ENCODE measurements around the gene SPRY4.

Gene SPRY4

DNA sequence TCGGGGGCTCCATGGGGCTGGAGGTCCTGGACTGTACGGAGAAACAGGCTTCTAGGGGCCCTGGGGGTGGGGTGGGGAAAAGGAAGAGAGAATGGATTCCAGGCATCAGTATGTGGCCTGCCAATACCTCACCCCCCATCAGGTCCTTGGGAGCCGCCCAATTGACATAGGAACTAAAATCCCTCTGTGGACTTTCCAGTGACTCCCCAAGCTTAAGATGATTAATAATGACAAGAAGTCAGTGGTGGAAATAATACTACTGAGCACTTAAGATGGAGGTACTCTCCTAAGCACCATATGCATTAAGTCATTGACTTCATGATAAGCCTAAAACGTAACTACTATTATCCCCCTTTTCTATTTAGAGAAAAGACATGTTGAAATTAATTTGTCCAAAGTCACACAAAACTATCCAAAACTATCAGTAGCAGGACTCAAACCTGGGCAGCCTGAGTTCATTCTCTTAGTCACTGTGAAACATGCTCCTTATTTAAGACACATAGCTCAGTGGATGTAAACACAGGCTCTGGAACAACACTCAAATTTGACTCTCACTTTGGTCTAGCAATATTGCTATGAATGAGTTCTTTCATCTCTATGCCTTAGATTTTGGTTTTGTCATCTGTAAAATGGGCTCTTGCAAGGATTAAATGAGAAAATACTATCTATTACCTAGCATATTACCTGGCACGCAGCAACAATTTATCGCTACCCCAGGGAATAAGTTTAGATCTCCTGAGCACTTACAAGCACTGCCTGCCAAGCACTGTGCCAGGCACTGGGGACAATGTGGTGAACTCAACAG lies 9.5 kb downstream of the SPRY4 start:
- DNase-seq (ENCODE audit: insufficient read length, low spot score): no peak
- TF ChIP-seq POLR2A (IDR thresholded peaks at IDR 0.05; ENCODE audit: low read depth, low read length): no peak
- no peak for FAIRE-seq

DNA sequence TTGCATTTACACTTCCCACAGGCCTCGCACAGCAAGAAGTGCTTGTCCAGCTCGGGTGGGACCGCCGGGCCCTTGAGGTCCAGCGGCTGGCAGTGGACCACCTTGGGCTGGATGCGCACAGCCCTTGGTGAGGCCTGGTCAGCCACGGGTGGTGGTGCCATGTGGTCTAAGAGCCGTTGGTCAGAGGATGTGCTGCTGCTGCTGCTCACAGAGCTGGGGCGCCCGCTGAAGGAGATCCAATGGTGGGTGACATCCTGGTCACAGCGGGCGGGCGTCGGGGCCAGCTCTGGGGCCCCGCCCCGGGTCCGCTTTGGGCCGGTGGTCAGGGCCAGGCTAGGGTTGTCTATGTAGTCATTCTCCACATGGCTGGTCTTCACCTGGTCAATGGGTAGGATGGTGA lies 10.2 kb downstream of the SPRY4 start:
- DNase-seq (ENCODE audit: insufficient read length, low spot score) (no peak), FAIRE-seq (no peak)
- TF ChIP-seq POLR2A (IDR thresholded peaks at IDR 0.05; ENCODE audit: low read depth, low read length): no peak

DNA sequence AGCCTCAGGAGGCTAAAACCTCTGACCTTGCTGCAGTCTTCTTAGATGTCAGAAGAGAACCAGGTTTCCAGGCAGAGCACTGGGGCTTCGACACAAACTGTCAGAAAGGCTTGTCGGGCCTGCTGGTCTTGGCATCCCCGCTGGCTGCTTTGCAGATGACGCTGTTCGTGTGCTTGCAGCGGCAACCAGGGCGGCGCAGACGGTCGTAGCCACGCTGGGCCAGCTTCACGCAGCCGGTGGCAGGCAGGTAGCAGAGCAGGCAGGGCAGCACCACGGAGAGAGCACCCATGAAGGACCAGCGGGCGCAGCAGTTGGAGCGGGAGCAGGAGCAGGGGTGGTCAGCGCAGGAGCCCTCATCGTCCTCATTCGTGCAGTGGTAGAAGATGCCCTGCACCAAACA lies 10.7 kb downstream of the SPRY4 start:
- FAIRE-seq (no peak), DNase-seq (ENCODE audit: insufficient read length, low spot score) (no peak)
- TF ChIP-seq POLR2A (IDR thresholded peaks at IDR 0.05; ENCODE audit: low read depth, low read length): no peak

DNA sequence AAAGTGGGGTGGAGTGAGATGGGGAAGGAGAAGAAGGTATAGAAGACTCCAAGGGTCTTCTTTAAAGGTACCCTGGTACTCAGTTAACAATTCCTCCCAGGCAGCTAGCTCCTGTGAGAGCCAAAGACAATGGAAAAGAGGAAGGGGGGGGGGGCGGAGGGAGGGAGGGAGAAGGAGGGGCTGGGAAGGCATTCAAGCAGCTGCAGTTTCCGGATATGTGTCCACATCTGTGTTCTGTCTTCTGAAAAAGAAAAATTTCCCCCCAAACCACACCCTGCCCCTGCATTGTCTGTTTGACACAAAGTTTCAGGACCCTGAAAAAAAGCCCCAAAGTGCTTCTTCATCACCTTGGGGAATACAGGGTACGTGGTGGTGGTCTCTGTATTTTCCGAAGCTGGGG lies 11.1 kb downstream of the SPRY4 start:
- DNase-seq (ENCODE audit: insufficient read length, low spot score) (no peak), FAIRE-seq (no peak)
- TF ChIP-seq POLR2A (IDR thresholded peaks at IDR 0.05; ENCODE audit: low read depth, low read length): no peak

DNA sequence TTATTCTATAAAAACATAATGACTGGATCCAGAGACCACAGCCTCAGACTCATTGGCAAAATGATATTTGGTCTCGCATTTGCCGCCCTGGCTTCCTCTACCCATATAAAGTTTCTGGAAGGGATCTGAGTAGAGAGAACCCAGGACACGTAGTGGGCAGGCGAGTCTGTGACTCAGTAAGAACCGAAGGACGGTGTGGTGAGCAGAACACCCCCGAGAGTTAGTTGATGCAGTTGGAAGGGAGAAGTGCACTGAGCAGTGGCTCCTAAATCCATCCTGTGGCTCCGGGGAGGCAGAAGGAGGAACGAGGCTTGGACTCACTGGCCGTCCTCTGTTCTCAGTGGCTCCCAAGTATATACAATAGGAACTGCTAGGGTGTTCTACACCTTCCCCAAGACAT lies 11.5 kb downstream of the SPRY4 start:
- DNase-seq (ENCODE audit: insufficient read length, low spot score) (no peak), FAIRE-seq (no peak)
- no peak for TF ChIP-seq POLR2A (IDR thresholded peaks at IDR 0.05; ENCODE audit: low read depth, low read length)

DNA sequence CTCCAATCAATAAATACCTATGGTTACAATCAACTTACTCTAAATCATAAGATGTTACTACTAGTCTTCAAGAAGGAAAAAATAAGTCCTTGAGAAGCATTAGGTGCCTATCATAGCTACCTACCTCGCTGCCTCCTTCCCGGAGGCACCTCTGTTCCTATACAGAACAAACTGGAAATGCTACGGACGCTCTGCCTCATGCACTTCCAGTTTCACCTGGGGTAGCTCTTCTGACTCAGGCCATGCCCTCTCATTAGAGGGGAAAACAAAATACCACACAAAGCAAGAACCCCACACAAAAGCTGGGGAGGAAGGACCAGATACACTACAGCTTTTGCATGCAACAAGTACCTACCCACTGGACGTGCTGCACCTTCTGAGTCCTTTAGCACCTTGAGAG lies 12.4 kb downstream of the SPRY4 start:
- DNase-seq (ENCODE audit: insufficient read length, low spot score) (no peak), FAIRE-seq (no peak)
- TF ChIP-seq POLR2A (IDR thresholded peaks at IDR 0.05; ENCODE audit: low read depth, low read length): no peak

DNA sequence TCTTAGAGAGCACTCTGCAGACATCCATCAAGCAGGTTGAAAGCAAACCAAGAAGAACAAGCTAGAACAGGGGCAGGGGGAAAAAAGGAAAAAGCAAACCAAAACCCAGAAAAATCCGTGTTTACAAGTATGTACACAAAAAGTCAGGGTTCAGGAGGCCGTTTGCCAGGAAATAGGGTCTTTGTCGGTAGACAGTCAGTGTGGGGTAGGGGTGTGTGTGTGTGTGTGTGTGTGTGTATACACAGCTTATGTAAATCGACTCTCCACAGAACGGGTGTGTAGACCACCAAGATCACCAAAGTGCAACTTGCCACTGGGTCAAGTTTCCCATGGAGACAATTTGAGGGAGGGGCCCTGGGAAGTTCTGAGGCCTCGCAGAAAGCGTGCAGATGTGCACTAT lies 13.1 kb downstream of the SPRY4 start:
- FAIRE-seq: no peak
- TF ChIP-seq POLR2A (IDR thresholded peaks at IDR 0.05; ENCODE audit: low read depth, low read length): no peak
- DNase-seq (ENCODE audit: insufficient read length, low spot score): no peak

DNA sequence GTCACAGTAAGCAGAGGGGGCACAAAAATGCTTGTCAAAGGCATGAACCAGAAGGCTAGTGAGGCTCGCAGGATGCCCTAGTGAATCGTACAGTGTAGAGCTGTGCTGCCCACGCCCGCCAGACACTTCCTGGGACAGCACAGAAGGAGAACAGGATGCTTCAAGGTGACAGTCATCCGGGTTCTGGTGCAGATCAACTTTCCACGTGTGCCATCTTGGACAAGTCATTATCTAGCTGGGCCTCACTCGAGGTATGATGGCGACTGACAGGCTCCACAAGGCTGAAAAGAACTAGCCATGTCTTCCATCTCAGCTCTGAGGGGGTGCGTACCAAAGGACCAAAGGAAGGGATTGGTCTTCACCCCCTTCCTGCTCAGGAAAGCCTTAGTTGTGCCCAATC lies 14.0 kb downstream of the SPRY4 start:
- no peak for DNase-seq (ENCODE audit: insufficient read length, low spot score)
- FAIRE-seq: no peak
- TF ChIP-seq POLR2A (IDR thresholded peaks at IDR 0.05; ENCODE audit: low read depth, low read length): no peak

DNA sequence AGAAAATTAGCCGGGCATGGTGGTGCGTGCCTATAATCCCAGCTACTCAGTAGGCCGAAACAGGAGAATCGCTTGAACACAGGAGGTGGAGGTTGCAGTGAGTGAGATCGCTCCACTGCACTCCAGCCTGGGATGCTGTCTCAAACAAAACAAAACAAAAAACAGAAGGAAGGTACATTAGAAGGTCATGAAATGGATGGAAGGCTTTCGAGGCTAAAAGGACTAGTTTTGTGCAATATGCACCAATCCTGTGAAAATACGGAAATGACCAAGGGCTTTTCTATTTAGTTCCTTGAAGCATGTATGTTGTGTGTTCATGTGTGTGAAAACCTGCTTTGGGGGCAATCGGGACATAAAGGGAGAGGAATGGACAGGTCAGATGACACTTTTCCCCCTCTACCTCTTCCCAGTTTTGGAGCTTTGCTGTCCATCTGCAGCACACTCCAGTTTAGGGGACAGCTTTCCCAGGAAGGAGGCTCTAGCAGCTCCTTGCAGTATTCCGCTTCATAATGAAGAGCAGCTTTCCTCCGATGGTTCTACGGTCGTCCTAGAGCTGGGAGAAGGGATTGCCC lies 15.0 kb downstream of the SPRY4 start:
- TF ChIP-seq POLR2A (IDR thresholded peaks at IDR 0.05; ENCODE audit: low read depth, low read length): no peak
- FAIRE-seq: no peak
- DNase-seq (ENCODE audit: insufficient read length, low spot score): no peak

DNA sequence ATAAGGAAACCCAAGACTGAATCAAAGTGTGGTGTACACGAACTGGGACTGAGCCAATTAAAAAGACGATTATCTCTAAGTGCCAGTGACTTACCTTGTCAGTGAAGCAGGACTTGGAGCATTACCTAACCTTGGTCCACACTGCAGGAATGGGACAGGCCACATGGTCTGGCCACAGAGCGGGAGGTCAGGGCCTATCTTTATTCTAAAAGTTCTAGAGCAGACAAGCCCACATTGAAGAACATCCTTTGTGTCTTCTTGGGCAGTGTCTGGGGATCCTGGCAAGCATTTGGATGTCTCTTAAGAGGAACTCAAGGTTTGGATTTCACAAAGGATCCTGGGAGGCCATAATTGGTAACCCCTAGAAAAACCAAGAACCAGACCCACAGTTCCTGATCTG lies 16.5 kb downstream of the SPRY4 start:
- no peak for DNase-seq (ENCODE audit: insufficient read length, low spot score)
- FAIRE-seq: no peak
- no peak for TF ChIP-seq POLR2A (IDR thresholded peaks at IDR 0.05; ENCODE audit: low read depth, low read length)

DNA sequence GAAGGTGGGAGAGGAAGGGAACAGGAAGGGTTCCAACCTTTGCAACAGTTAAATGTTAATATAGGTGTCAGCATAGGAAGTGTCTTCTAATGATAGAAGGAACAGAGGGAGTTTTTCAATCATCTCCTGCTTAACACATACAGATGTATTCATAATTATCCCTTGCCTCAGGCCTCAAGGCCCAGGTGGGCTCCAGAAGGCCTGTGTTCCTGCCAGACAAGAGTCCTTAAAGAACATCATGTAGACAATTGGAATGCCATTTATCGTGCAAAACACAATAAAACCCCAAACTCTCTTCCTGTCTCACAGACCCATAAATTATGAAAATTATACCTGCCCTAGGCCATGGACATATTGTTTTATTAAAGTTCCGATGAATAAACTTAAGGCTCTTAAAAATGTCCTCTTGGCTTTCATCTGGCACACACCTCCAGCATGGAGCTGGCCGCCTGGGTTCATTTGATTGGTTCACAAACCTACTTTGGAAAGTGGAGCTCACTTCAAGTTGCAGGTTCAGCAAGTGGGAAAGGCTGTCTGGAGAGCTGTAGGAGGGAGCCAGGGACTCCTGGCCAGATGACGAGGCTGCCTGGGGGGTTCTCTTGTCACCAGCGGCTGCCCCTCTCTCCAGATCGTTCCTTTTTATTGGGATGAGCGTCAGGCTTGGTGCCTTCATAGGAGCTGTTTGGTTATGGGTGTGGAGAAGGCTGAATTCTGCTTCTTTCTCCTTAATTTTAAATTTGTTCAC lies 17.5 kb downstream of the SPRY4 start:
- FAIRE-seq: no peak
- no peak for DNase-seq (ENCODE audit: insufficient read length, low spot score)
- TF ChIP-seq POLR2A (IDR thresholded peaks at IDR 0.05; ENCODE audit: low read depth, low read length): no peak

DNA sequence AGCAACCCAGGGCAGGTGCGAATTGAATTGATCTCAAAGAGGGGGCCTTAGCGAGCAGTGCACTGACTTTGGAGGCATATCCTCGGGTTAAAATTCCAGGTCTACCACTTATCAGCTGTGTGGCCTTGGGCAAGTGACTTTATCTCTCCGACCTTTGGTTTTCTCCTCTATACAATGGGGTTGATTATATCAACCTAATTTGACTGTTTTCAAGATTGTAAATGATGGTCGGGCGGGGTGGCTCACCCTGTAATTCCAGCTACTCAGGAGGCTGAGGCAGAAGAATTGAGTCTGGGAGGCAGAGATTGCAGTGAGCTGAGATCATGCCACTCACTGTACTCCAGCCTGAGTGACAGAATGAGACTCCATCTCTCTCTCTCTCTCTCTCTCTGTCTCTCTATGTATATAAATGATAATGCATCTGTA lies 18.7 kb downstream of the SPRY4 start:
- DNase-seq (ENCODE audit: insufficient read length, low spot score) (no peak), FAIRE-seq (no peak)
- no peak for TF ChIP-seq POLR2A (IDR thresholded peaks at IDR 0.05; ENCODE audit: low read depth, low read length)

DNA sequence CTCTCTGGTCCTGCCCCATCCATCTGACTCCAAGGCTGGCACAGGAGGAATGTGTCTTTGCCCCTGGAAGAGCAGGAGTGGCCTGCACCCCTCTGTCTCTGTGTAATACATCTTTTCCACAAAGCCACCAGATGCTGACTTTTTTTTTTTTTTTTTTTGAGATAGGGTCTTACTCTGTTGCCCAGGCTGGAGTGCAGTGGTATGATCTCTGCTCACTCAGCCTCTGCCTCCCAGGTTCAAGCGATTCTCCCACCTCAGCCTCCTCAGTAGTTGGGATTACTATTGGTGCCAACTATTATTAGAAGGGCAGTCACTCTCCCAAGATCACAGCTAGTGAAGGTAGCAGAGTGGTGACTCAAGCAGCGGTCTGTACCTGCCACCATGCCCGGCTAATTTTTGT lies 19.6 kb downstream of the SPRY4 start:
- TF ChIP-seq POLR2A (IDR thresholded peaks at IDR 0.05; ENCODE audit: low read depth, low read length): no peak
- FAIRE-seq (no peak), DNase-seq (ENCODE audit: insufficient read length, low spot score) (no peak)

DNA sequence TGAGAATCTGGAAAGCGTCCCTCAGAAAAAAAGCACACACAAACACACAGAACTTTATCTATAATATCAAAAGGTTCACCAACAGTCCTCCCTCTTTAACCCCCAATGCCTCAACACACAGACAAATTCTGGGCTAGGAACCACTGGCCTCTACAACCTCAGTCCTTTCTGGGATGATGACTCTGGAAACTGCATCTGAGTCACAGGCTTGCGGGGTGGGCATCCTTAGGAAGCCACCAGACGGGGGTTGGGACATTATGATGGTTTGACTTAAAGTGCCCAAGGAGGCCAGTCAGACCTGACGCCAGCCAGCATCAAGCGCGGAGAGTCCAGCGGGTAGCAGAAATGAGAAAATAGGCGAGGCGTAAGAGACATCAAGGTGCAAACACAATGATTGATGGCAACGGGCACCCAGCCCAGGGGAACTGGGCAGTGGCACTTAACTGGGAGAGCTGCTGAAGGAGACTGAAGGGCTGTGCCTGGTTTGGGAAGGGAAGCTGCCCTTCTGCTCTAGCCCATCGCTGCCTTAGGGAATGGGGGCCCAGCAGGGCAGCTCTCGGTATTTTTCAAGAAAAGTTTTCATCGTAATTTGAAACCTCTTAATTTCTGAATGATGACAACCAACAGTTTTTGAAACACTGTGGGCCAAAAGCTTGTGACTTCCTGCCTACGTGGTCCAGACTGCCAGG lies 20.7 kb downstream of the SPRY4 start:
- FAIRE-seq: no peak
- no peak for TF ChIP-seq POLR2A (IDR thresholded peaks at IDR 0.05; ENCODE audit: low read depth, low read length)
- DNase-seq (ENCODE audit: insufficient read length, low spot score): no peak

Measured in H54 (cell line).